Measurements from ENCODE around the gene ZNHIT1. TPM values are rescaled to one million over a fixed set of nuclear protein-coding genes. Genes with fewer than 3 reads are reported as not detected.

Gene ZNHIT1
- total RNA-seq, 1 experiment from 2014 or later, result 57.2 TPM

DNA sequence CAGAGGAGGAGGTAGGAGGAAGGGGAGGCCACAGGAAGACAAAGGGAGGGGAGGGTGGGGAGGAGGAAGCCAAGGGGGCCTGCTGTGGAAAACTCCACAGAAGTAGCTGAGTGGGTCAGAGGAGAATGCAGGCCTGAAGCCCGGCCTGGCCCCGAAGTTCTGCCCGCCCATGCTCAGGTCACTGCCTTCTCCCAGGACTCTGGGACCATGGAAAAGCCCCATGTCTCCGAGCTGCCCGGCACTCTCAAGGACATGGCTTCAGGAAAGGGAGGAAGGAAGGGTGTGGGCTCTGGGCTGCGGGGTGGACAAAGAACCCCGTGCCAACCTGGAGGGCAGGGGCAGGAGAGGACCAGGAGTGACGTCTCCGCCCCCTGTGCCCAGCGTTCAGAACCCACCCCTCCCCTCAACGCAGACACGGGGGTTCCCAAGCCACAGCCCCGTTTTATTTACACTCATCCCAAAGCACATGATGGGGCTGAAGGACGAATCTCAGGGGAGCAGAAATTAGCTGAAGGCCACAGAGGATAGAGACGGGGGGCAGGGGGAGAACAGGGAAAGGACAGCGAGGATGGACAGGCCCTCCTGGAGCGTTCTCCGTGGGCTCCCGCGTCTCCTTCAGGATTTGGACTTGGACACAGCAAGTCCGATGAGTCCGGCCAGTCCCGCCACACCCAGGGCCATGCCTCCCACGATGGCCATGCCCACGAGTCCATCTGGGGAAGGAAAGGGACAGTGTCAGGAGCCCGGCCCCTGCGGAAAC is 21.4 kb downstream of the ZNHIT1 start:
- CTCF ChIA-PET, result no interaction called here
- Mint-ChIP-seq H3K27ac (ENCODE audit: unreplicated experiment) (no peak overlapping the region), H3K4me3 (ENCODE audit: low read depth, unreplicated experiment) (no peak overlapping the region), H3K9me3 (ENCODE audit: low read depth, unreplicated experiment) (no peaks in the 10 kb centered on the region), H3K27me3 (ENCODE audit: unreplicated experiment) (no peaks in the 10 kb centered on the region), H3K36me3 (ENCODE audit: insufficient read depth, unreplicated experiment) (peaks cover 3% of the 10 kb centered on the region), H3K4me1 (ENCODE audit: low read depth, unreplicated experiment) (no peaks in the 10 kb centered on the region)
- intact Hi-C loops (cut with micrococcal nuclease; ENCODE audit: unreplicated experiment), result no loop called here
- no peak for DNase-seq
- BruUV-seq (replicated peaks), result no TSS peak
- TF ChIP-seq, protein P1, sequence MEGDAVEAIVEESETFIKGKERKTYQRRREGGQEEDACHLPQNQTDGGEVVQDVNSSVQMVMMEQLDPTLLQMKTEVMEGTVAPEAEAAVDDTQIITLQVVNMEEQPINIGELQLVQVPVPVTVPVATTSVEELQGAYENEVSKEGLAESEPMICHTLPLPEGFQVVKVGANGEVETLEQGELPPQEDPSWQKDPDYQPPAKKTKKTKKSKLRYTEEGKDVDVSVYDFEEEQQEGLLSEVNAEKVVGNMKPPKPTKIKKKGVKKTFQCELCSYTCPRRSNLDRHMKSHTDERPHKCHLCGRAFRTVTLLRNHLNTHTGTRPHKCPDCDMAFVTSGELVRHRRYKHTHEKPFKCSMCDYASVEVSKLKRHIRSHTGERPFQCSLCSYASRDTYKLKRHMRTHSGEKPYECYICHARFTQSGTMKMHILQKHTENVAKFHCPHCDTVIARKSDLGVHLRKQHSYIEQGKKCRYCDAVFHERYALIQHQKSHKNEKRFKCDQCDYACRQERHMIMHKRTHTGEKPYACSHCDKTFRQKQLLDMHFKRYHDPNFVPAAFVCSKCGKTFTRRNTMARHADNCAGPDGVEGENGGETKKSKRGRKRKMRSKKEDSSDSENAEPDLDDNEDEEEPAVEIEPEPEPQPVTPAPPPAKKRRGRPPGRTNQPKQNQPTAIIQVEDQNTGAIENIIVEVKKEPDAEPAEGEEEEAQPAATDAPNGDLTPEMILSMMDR (IDR thresholded peaks at IDR 0.05; ENCODE audit: unreplicated experiment), result no peak

DNA sequence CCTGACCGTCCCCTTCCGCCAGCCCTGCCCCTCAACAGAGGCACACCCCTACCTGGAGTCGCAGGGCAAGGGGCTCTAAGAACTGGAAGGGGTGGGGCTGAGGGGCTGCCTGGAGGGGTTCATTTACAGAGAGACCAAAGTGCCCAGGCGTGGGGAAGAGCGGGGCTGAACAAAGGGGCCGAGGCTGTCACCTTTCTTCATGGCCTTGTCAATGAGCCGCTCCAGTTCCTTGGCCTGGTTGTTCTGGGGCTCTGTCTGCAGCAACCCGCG is 21.9 kb downstream of the ZNHIT1 start:
- no peak overlapping the region for H3K4me3 Mint-ChIP-seq (ENCODE audit: low read depth, unreplicated experiment)
- no peak for DNase-seq
- peaks cover 8% of the 10 kb centered on the region for H3K36me3 Mint-ChIP-seq (ENCODE audit: insufficient read depth, unreplicated experiment)
- CTCF ChIA-PET, result no interaction called here
- intact Hi-C loops (cut with micrococcal nuclease; ENCODE audit: unreplicated experiment), result no loop called here
- H3K27ac Mint-ChIP-seq (ENCODE audit: unreplicated experiment), result no peak overlapping the region
- TF ChIP-seq, protein P1 (IDR thresholded peaks at IDR 0.05; ENCODE audit: unreplicated experiment), result no peak
- no peaks in the 10 kb centered on the region for H3K4me1 Mint-ChIP-seq (ENCODE audit: low read depth, unreplicated experiment)
- no peaks in the 10 kb centered on the region for H3K9me3 Mint-ChIP-seq (ENCODE audit: low read depth, unreplicated experiment)
- BruUV-seq (replicated peaks), result no TSS peak
- H3K27me3 Mint-ChIP-seq (ENCODE audit: unreplicated experiment), result no peaks in the 10 kb centered on the region

DNA sequence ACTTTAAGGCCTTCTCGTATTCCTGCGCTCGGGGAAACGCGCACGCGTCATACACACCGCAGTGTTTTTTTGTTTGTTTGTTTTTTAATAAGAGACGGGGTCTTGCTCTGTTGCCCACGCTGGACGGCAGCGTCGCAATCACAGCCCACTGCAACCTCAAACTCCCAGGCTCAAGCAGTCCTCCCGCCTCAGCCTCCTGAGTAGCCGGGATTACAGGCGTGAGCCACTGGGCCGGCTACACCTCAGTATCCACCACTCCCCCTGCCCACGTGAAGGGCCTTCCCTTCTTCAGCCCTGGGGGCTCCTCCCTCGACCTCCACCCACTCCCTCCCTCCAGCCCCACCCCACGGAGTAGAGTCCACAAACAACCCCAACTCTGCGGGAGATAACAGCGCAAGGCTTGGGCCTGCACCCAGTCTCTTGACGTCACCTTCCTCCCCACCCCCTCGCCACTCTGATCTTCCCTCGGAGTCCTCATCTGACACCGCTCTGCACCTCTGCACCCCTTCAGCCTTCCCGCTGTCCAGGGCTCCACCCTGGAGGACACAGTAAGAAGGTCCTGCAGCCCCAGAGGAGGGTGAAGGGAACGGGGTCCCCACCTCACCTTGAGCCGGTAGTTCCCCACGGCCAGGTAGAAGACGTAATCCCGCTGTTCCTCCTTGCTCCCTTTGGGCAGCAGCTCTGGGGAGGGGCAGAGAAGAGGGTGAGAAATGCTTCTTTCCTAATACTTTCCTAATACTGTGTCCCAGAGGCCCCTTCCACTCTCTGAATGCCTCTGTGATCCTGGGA is 22.5 kb downstream of the ZNHIT1 start:
- intact Hi-C loops (cut with micrococcal nuclease; ENCODE audit: unreplicated experiment), result no loop called here
- Mint-ChIP-seq H3K9me3 (ENCODE audit: low read depth, unreplicated experiment) (no peaks in the 10 kb centered on the region), H3K27me3 (ENCODE audit: unreplicated experiment) (no peaks in the 10 kb centered on the region), H3K4me3 (ENCODE audit: low read depth, unreplicated experiment) (no peak overlapping the region), H3K27ac (ENCODE audit: unreplicated experiment) (no peak overlapping the region), H3K4me1 (ENCODE audit: low read depth, unreplicated experiment) (no peaks in the 10 kb centered on the region), H3K36me3 (ENCODE audit: insufficient read depth, unreplicated experiment) (peaks cover 13% of the 10 kb centered on the region)
- TF ChIP-seq, protein P1 (IDR thresholded peaks at IDR 0.05; ENCODE audit: unreplicated experiment), result no peak
- BruUV-seq (replicated peaks), result no TSS peak
- CTCF ChIA-PET, result no interaction called here
- no peak for DNase-seq

DNA sequence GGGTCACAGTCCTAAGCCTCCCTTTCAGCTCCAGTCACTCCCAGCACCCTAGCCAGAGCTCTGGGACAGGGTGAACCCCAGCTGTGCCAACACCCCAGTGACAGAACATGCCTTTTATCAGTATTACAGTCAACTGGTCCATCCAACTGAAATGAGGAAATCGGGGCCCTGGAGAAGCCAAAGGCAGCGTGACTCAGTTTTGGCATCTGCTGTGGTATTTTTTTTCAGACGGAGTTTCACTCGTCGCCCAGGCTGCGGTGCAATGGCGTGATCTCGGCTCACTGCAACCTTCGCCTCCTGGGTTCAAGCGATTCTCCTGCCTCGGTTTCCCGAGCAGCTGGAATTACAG is 23.0 kb downstream of the ZNHIT1 start:
- Mint-ChIP-seq H3K27ac (ENCODE audit: unreplicated experiment) (no peak overlapping the region), H3K36me3 (ENCODE audit: insufficient read depth, unreplicated experiment) (peaks cover 13% of the 10 kb centered on the region), H3K27me3 (ENCODE audit: unreplicated experiment) (no peaks in the 10 kb centered on the region), H3K9me3 (ENCODE audit: low read depth, unreplicated experiment) (no peaks in the 10 kb centered on the region), H3K4me1 (ENCODE audit: low read depth, unreplicated experiment) (no peaks in the 10 kb centered on the region), H3K4me3 (ENCODE audit: low read depth, unreplicated experiment) (no peak overlapping the region)
- TF ChIP-seq, protein P1 (IDR thresholded peaks at IDR 0.05; ENCODE audit: unreplicated experiment), result no peak
- CTCF ChIA-PET, result interaction anchor here (0.7 kb wide), 1 partner anchor 1153 kb away, joined by 5 read pairs; no protein-coding TSS in a partner anchor
- intact Hi-C loops (cut with micrococcal nuclease; ENCODE audit: unreplicated experiment), result no loop called here
- no peak for DNase-seq
- BruUV-seq (replicated peaks), result no TSS peak

Data from Calu3 (cell line).